Transverse colon (tissue), 4 donors: ENCODE measurements around the gene HDAC1.

Experiments
- CTCF ChIP-seq, 5 experiments: fragments of 200-600 bp in 3 of 5; fragments of 450-650 bp in 2 of 5; sonication (generic) in 3 of 5; IDR thresholded peaks; 1 replicate in 2 of 5; 2 replicates in 3 of 5; pipeline ENCODE4 v1.5.1; 2016 to 2017; ENCODE audit warnings: antibody characterized with exemption in 5 of 5, inconsistent platforms in 3 of 5, mild to moderate bottlenecking in 2 of 5, moderate library complexity in 1 of 5
- EP300 ChIP-seq: sonication (generic); formaldehyde crosslinking; IDR thresholded peaks from one replicate; pipeline ENCODE4 v1.6.1; 2017; ENCODE audit warnings: antibody characterized with exemption, low read depth
- POLR2A ChIP-seq: fragments of 450-650 bp; IDR thresholded peaks from one replicate; pipeline ENCODE4 v1.6.1; 2016; ENCODE audit warnings: antibody characterized with exemption, mild to moderate bottlenecking, moderate library complexity
- POLR2AphosphoS5 ChIP-seq, 3 donors: sonication (generic); formaldehyde crosslinking; IDR thresholded peaks; one replicate each; pipeline ENCODE4 v1.6.1; 2016; ENCODE audit warnings: antibody characterized with exemption in 3 of 3

DNA sequence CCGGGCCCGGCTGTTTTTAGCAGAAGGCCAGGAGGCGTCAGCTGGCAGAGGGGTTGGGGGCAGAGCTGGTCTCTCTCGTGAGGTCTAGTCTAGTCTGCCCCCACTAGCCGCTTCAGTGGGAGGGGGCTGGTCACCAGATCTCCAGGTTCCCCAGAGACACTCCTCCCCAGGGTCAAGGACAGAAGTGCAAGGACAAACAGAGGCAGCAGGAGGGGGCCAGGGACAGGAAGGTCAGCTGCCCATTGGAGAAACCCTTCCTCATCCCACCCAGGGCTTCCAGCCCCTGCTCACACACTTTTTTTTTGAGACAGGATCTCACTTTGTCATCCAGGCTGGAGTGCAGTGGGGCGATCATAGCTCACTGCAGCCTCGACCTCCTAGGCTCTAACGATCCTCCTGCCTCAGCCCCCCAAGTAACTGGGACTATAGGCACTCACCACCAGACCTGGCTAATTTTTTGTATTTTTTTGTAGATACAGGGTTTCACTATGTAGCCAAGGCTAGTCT is 60.4 kb downstream of the HDAC1 start:
- no peak for TF ChIP-seq EP300
- no peak for TF ChIP-seq CTCF (IDR thresholded peaks at IDR 0.05)
- no peak for TF ChIP-seq POLR2AphosphoS5 (IDR thresholded peaks at IDR 0.05)
- no peak for TF ChIP-seq POLR2A
